ENCODE data around the gene FGF12.
"Not testable (repeated sequence)": the region's sequence is repeated elsewhere in the genome, so short reads cannot be mapped to it uniquely, and the experiment has no call there.

Gene FGF12

GRCh38 chr3:192727032-192727847 is at the start of gene FGF12:
TSS of gene FGF12 (minus strand) at chr3:192727541.
- no peak for DNase-seq

DNA sequence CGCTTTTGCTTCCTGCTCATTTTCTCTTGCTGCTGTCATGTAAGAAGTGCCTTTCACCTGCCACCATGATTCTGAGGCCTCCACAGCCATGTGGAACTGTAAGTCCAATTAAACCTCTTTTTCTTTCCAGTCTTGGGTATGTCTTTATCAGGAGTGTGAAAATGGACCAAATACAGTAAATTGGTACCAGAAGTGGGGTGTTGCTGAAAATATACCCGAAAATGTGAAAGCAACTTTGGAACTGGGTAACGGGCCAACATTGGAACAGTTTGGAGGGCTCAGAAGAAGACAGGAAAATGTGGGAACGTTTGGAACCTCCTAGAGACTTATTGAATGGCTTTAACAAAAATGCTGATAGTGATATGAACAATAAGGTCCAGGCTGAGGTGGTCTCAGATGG is 47.0 kb upstream of the FGF12 start:
- DNase-seq, result not testable (repeated sequence)

DNA sequence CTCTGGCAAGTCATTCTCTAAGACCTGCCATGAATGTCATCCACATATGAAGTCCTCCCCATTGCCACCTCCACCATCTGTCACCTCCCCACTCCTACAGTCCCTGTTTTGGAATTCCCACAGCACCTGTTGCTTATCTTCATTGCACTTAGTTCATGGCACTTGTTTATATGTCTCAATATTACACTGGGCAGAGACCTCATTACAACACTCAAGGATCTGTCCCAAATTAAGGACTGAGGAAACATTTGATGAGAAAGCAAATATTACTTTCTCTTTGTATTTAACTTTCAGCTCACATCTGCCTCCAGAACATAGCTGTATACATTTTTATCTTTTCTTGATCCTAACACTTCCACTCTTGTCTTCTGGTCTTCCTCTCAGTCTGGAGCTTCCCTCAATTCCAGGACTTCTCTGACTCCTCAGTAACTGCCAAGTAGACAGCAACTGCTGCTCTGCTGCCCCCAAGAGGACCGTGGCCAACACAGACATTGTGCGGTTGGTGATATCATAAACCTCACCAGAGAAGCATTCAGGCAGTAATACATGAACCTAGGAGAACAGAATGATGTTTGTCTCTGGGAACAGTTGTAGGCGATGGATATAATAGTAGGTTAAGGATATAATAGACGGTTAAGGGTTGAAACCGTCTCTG is 45.0 kb upstream of the FGF12 start:
- no peak for DNase-seq

DNA sequence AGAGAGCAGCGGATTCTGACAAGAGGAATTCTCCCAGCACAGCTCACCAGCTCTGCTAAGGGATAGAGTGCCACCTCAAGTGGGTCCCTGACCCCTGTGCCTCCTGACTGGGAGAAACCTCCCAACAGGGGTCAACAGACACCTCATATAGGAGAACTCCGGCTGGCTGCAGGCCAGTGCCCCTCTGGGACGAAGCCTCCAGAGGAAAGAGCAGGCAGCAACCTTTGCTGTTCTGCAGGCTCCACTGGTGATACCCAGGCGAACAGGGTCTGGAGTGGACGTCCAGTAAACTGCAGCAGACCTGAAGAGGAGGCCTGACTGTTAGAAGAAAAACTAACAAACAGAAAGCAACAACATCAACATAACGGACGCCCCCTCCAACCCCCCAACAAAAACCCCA is 31.3 kb upstream of the FGF12 start:
- no peak for DNase-seq

- no peak for DNase-seq
These were observed 23.8 kb upstream of the FGF12 start for GRCh38 chr3:192751148-192751547.

DNA sequence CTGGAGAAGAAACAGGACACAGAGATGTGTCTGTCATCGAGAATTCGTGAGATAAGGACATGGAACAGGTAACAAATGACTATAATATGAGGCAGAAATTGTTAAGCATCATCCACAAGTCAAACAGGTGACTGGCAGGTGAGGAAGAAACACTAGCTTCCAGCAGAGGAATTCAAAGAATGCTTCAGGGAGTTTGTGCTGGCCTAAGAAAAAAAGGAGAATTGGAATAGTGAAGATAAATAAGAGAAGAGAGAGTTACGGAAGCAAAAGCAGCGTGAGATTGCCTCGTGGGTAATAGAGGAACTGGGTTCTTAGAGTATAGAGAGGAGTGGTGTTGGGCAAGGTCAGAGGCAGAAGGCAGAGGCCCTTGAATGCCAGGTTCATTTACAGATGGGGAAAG is 22.9 kb upstream of the FGF12 start:
- DNase-seq, result no peak

- DNase-seq, result no peak
These were observed 20.4 kb upstream of the FGF12 start for GRCh38 chr3:192747746-192748145.

DNA sequence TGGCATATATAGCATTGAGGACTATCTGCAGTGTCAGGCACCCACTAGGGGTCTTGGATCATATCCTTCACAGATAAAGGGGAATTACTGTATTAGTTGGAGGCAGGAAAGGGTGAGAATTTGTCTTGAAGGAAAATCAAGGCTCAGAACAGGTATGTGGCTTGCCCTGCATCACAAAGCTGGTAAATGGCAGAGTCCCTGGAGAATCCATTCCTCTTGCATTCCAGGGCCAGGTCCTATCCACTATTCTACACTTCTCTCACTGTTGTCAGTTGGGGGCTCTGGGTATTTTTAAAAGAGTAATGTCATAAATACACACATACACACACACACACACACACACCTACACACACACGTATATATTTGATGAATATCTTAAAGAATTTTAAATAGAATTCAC is 19.8 kb upstream of the FGF12 start:
- DNase-seq, result no peak

DNA sequence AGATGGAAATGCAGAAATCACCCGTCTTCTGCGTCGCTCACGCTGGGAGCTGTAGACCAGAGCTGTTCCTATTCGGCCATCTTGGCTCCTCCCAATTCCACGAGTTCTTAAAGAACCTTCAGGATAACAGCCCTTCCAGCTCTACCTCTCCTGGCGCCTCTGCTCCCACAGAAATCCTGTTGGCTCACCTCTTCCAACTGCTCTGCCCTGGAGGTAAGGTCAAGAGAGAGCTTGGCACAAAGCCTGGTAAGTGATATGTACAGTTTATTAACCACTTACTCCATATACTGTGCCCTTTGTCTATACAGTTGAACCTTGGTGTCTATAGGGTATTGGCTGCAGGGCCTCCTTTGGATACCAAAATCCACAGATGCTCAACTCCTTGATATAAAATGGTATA is 17.8 kb upstream of the FGF12 start:
- no peak for DNase-seq

DNA sequence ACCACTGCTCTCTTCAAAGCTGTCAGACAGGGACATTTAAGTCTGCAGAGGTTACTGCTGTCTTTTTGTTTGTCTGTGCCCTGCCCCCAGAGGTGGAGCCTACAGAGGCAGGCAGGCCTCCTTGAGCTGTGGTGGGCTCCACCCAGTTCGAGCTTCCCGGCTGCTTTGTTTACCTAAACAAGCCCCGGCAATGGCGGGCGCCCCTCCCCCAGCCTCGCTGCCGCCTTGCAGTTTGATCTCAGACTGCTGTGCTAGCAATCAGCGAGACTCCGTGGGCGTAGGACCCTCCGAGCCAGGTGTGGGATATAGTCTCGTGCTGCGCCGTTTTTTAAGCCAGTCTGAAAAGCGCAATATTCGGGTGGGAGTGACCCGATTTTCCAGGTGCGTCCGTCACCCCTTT is 17.3 kb upstream of the FGF12 start:
- DNase-seq, result not testable (repeated sequence)

DNA sequence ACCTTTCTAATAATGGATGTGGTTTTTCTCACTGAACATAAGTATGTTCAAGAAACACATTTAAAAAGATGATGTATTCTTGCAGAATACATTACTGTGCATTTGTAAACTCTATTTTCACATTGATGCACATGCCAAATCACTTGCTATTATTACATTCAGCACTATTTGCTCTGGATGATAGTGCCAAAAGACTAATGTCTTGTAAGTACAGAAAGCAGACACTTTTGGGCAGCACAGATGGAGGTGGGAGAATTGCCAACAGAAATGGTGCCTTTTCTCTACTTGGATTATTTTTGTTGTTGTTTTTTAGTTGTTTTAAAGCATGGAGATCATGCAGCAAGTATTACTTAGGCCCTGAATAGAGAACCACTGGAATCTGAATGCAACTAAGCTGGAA is 10.2 kb upstream of the FGF12 start:
- DNase-seq, result no peak

DNA sequence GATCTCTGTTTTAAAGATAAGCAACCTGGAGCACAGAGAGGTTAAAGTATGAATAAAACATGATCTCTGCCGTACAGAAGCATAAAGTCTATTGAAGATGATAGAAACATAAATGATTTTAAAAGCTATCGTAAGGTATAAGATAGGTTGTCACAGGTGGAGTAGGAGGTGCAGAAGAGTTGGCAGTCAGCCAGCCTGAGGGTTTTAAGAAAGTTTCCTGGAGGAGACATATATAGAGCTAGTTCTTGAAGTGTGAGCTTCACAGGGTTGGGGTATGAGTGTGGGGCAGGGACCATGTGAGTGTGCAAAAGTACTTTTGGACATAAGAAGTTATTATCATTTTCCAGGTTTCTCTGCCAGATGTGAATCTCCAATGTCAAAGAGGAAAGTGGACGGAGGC is 3.9 kb upstream of the FGF12 start:
- DNase-seq, result no peak

DNA sequence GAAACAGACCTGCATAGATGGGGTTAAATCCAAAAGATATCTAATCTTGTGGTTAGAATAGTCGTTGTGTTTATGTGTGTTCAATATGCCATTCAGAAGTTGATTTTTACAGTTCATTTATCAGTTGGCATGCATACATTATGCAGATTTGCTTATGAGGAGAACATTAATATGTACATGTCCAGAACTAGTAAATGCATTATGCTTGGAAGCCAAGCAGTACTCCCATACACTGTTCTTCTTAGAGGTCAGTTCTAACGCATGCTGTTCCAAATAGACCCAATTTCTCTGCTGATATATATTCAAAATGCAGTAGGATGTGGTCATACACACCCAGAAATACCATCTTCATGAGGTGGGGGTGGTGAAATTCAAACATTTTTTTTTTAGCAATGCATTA is 956 bp downstream of the FGF12 start:
- DNase-seq, result no peak

DNA sequence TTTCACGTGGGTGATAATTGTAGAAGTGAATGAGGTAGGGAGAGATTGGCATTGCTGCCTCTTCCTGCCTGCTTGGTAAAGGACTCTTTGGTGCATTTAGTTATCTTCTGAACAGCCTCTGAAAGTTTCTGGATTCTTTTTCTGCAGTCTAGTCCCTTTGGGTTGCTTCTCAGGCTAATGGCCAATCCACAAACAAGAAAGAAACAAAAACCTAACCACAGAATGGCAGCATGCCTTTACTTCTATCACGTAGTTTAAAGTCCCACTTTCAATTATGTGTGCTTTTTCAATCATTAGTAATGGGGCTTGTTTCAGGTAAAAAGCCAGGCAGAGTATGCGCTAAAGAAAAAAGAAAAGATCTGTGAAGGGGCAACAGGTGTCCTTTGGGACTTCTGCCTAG is 7.4 kb downstream of the FGF12 start:
- DNase-seq, result no peak

DNA sequence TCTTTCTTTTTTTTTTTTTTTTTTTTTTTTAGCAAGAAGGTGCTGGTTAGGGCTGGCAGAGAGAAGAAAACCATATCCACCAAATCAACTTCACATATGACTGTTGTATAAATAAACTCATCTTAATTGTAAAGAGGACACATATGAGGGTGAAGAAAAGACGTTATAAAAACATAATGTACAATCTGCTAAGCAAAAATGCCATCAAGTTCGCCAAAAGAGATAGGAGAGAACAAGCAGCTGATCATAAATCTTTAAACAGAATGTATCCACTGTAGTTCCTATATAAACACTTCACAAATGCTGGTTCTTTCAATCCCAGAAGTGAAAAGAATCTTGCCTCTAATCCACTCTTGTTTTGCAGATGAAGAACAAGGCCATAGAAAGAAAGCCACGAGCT is 9.2 kb downstream of the FGF12 start:
- DNase-seq, result no peak

- DNase-seq, result no peak
These were observed 12.2 kb downstream of the FGF12 start for GRCh38 chr3:192715126-192715525.

DNA sequence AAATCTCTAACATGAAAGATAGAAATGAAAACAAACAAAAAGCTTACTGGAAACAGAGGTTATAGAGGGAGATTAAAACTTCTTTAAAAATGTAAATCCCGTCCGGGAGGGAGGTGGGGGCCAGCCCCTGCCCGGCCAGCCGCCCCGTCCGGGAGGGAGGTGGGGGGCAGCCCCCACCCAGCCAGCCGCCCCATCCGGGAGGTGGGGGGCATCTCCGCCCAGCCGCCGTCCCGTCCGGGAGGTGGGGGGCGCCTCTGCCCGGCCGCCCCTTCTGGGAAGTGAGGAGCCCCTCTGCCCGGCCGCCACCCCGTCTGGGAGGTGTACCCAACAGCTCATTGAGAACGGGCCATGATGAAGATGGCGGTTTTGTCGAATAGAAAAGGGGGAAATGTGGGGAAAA is 16.2 kb downstream of the FGF12 start:
- DNase-seq, result not testable (repeated sequence)

- DNase-seq, result no peak
These were observed 17.0 kb downstream of the FGF12 start for GRCh38 chr3:192710366-192710765.

- no peak for DNase-seq
These were observed 21.1 kb downstream of the FGF12 start for GRCh38 chr3:192706272-192706671.

GRCh38 chr3:192700885-192701284 is 26.5 kb downstream of the FGF12 start:
- no peak for DNase-seq

- DNase-seq, result no peak
These were observed 30.3 kb downstream of the FGF12 start for GRCh38 chr3:192696943-192697587.

DNA sequence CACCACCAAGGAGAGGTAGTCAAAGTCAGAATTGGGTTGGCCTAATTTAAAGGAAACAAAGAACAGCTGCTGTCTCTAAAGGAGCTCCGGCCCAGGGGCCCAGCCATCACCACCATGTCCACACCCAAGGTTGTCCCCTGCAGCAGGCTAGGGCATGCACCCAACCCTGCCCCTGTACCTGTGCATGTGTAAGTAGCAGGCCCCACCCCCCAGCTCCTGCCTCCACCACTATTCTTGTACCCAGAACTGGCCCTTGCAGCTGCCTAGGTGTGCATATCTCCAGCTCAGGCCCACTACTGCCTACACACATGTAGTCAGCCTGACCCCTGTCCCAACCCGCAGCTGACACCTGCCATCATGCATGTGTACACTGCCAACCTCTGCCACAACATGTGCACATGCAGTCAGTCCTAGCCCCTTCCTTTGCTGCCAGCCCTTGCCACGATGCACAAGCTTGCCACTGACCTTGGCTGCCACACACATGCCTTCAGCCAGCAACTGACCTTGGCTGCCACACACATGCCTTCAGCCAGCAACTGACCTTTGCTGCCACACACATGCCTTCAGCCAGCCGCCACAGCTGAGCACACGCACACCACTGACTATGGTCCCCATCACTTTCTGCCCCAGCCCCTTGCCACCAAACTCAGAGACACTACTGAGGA is 39.7 kb downstream of the FGF12 start:
- DNase-seq, result no peak

GRCh38 chr3:192685801-192686200 is 41.5 kb downstream of the FGF12 start:
- no peak for DNase-seq

DNA sequence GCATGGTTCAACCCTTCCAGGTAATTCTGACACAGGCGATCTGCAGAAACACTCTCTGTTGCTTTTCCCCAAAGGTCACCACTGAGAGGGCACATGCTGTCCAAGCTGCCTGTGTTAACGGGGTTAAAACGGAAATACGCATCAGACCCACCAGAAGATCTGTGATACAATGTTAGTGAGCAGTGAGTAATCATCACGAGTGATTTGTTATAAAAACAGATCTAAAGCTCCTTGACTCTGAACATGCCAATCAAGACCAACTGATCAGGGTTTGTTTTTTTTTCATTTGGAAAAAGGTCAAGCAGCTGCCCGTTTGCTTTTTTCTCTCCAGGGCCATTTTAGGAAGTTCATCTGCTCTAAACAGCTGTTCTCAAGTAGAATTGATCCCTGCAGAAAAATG is 43.2 kb downstream of the FGF12 start:
- no peak for DNase-seq

Data from activated effector memory CD4-positive, alpha-beta T cell treated with Interleukin-2 at 50 U/mL for 16 hours (primary cell).